GM18505 (cell line): Measurements from ENCODE around the gene ANAPC5.
"Not testable (repeated sequence)": the region's sequence is repeated elsewhere in the genome, so short reads cannot be mapped to it uniquely, and the experiment has no call there.

Source experiments
- ATAC-seq: cut with Tn5 transposase; IDR thresholded peaks from one replicate; pipeline ENCODE4 v1.9.1; 2021; ENCODE audit not compliant: unreplicated experiment
- POLR2A ChIP-seq: IDR thresholded peaks from 4 replicates; pipeline ENCODE4 v1.6.1; 2011; ENCODE audit warnings: borderline replicate concordance; ENCODE audit not compliant: insufficient read depth, insufficient read length; ENCODE audit errors: extremely low read depth

Gene ANAPC5

GRCh38 chr12:121282072-121282742, 70.0 kb downstream of the ANAPC5 start:
- ATAC-seq = no peak
- TF ChIP-seq POLR2A = no peak

- ATAC-seq = not testable (repeated sequence)
Observed at GRCh38 chr12:121281116-121281515, 71.1 kb downstream of the ANAPC5 start.

GRCh38 chr12:121280531-121280930, 71.7 kb downstream of the ANAPC5 start:
- not testable (repeated sequence) for ATAC-seq

- no peak for ATAC-seq
- no peak for TF ChIP-seq POLR2A
Observed at GRCh38 chr12:121279507-121279915, 72.7 kb downstream of the ANAPC5 start.

- no peak for TF ChIP-seq POLR2A
Observed at GRCh38 chr12:121279071-121279375, 73.2 kb downstream of the ANAPC5 start.

GRCh38 chr12:121278169-121279070, 73.8 kb downstream of the ANAPC5 start:
- ATAC-seq = no peak
- no peak for TF ChIP-seq POLR2A

More at GRCh38 chr12:121279071-121279375, 73.2 kb downstream of the ANAPC5 start:
- ATAC-seq = no peak

- TF ChIP-seq POLR2A = no peak
- ATAC-seq = no peak
Observed at GRCh38 chr12:121277374-121277759, 74.8 kb downstream of the ANAPC5 start.

- no peak for ATAC-seq
- TF ChIP-seq POLR2A = no peak
Observed at GRCh38 chr12:121274036-121274763, 78.0 kb downstream of the ANAPC5 start.

GRCh38 chr12:121273364-121273896, 78.8 kb downstream of the ANAPC5 start:
- no peak for ATAC-seq
- no peak for TF ChIP-seq POLR2A

- TF ChIP-seq POLR2A = no peak
- no peak for ATAC-seq
Observed at GRCh38 chr12:121267822-121268221, 84.4 kb downstream of the ANAPC5 start.

GRCh38 chr12:121264951-121265515, 87.2 kb downstream of the ANAPC5 start:
- ATAC-seq = no peak
- no peak for TF ChIP-seq POLR2A

GRCh38 chr12:121264135-121264534, 88.1 kb downstream of the ANAPC5 start:
- no peak for ATAC-seq
- TF ChIP-seq POLR2A = no peak

GRCh38 chr12:121263206-121263935, 88.8 kb downstream of the ANAPC5 start:
- no peak for TF ChIP-seq POLR2A
- ATAC-seq = no peak
